ENCODE measurements around the gene CYP4F22.
"Not testable (repeated sequence)": the region's sequence is repeated elsewhere in the genome, so short reads cannot be mapped to it uniquely, and the experiment has no call there.

The CYP4F22 gene

GRCh38 chr19:15575406-15575805 is 67.1 kb downstream of the CYP4F22 start:
- no peak for DNase-seq (ENCODE audit: low read depth)

GRCh38 chr19:15576526-15577156 is 68.3 kb downstream of the CYP4F22 start:
- DNase-seq (ENCODE audit: low read depth), result no peak

- DNase-seq (ENCODE audit: low read depth), result no peak
Measured at GRCh38 chr19:15577184-15577771, 69.0 kb downstream of the CYP4F22 start.

GRCh38 chr19:15583346-15583745 is 75.0 kb downstream of the CYP4F22 start:
- DNase-seq (ENCODE audit: low read depth), result no peak

- no peak for DNase-seq (ENCODE audit: low read depth)
Measured at GRCh38 chr19:15584095-15584494, 75.8 kb downstream of the CYP4F22 start.

- peak; percentile 80 for DNase-seq (ENCODE audit: low read depth)
Measured at GRCh38 chr19:15584541-15585115, 76.3 kb downstream of the CYP4F22 start.

GRCh38 chr19:15587663-15588062 is 79.3 kb downstream of the CYP4F22 start:
- no peak for DNase-seq (ENCODE audit: low read depth)

- no peak for DNase-seq (ENCODE audit: low read depth)
Measured at GRCh38 chr19:15588265-15588664, 79.9 kb downstream of the CYP4F22 start.

GRCh38 chr19:15589760-15590451 is 81.6 kb downstream of the CYP4F22 start:
- DNase-seq (ENCODE audit: low read depth), result no peak

GRCh38 chr19:15591796-15592195 is 83.5 kb downstream of the CYP4F22 start:
- no peak for DNase-seq (ENCODE audit: low read depth)

GRCh38 chr19:15592506-15592905 is 84.2 kb downstream of the CYP4F22 start:
- not testable (repeated sequence) for DNase-seq (ENCODE audit: low read depth)

- not testable (repeated sequence) for DNase-seq (ENCODE audit: low read depth)
Measured at GRCh38 chr19:15593766-15594165, 85.4 kb downstream of the CYP4F22 start.

- no peak for DNase-seq (ENCODE audit: low read depth)
Measured at GRCh38 chr19:15595069-15595468, 86.7 kb downstream of the CYP4F22 start.

Data from stimulated activated CD8-positive, alpha-beta memory T cell treated with anti-CD3 and anti-CD28 coated beads, Interleukin-15, amount 100 ng/mL, for 1 hour (primary cell).